ENCODE data around the gene MYBPH. TPM values are rescaled to one million over a fixed set of nuclear protein-coding genes. Genes with fewer than 3 reads are reported as not detected.
A peak's percentile ranks its signal among the peaks of the same experiment; 100 is the strongest.

MYBPH gene
- total RNA-seq, 1 experiment from 2014 or later, result not detected

DNA sequence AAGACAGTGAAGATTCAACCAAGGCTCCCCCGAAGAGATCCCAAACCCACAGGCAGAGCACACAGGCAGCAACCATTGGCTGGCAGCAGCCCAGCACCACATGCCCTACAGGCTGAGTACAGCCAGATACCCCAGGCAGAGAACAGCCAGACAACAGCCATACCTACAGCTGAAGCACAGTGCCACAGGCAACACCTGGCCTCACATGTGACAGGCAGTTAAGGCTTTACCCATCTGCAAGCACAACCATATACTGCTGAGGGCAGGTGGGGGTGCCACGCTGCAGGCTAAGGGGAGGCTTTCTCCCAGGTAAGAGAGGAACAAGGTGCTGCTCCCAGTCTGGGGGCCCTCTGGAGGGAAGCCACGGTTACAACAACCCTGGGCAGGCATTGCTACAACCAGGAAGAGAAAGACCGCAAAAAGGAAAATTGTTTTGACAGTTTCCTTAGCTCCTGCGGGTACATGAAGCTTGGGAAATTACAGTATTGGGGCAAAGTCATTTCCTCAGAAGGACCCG, 41.6 kb upstream of the MYBPH start:
- no peak for DNase-seq (ENCODE audit: low spot score)
- H3K36me3 ChIP-seq (ENCODE audit: insufficient read depth, low read length, poor library complexity, severe bottlenecking), result no peaks in the 10 kb centered on the region
- H3K9me3 ChIP-seq (ENCODE audit: low read depth, low read length, poor library complexity, severe bottlenecking), result no peaks in the 10 kb centered on the region
- H3K4me3 ChIP-seq (ENCODE audit: low read depth, low read length, poor library complexity, severe bottlenecking), result no peak overlapping the region
- ChIA-PET POLR2A (ENCODE audit: low non-redundant PET) (no interaction called here), CTCF (interaction anchor here (1.5 to 4.2 kb wide), 3 partner anchors 50 to 178 kb away, joined by 5 to 65 read pairs (median 21); no protein-coding TSS in a partner anchor)
- BruUV-seq (replicated peaks), result no TSS peak
- TF ChIP-seq, protein P1, sequence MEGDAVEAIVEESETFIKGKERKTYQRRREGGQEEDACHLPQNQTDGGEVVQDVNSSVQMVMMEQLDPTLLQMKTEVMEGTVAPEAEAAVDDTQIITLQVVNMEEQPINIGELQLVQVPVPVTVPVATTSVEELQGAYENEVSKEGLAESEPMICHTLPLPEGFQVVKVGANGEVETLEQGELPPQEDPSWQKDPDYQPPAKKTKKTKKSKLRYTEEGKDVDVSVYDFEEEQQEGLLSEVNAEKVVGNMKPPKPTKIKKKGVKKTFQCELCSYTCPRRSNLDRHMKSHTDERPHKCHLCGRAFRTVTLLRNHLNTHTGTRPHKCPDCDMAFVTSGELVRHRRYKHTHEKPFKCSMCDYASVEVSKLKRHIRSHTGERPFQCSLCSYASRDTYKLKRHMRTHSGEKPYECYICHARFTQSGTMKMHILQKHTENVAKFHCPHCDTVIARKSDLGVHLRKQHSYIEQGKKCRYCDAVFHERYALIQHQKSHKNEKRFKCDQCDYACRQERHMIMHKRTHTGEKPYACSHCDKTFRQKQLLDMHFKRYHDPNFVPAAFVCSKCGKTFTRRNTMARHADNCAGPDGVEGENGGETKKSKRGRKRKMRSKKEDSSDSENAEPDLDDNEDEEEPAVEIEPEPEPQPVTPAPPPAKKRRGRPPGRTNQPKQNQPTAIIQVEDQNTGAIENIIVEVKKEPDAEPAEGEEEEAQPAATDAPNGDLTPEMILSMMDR (conservative IDR thresholded peaks at IDR 0.05; ENCODE audit: low read depth, low read length), result no peak; the same call in 1 of the 2 replicates
- TF ChIP-seq EZH2 (IDR thresholded peaks at IDR 0.05; ENCODE audit: borderline replicate concordance, low read depth, low read length, poor library complexity, severe bottlenecking), result no peak
- H3K27ac ChIP-seq (ENCODE audit: low read depth, low read length, poor library complexity, severe bottlenecking), result no peak overlapping the region
- no peaks in the 10 kb centered on the region for H3K27me3 ChIP-seq (replicated peaks; ENCODE audit: insufficient read depth, low read depth, low read length, poor library complexity)
- intact Hi-C loops (cut with micrococcal nuclease; ENCODE audit: unreplicated experiment), result no loop called here
- H3K4me1 ChIP-seq (ENCODE audit: insufficient read depth, low read length, poor library complexity, severe bottlenecking), result no peaks in the 10 kb centered on the region

DNA sequence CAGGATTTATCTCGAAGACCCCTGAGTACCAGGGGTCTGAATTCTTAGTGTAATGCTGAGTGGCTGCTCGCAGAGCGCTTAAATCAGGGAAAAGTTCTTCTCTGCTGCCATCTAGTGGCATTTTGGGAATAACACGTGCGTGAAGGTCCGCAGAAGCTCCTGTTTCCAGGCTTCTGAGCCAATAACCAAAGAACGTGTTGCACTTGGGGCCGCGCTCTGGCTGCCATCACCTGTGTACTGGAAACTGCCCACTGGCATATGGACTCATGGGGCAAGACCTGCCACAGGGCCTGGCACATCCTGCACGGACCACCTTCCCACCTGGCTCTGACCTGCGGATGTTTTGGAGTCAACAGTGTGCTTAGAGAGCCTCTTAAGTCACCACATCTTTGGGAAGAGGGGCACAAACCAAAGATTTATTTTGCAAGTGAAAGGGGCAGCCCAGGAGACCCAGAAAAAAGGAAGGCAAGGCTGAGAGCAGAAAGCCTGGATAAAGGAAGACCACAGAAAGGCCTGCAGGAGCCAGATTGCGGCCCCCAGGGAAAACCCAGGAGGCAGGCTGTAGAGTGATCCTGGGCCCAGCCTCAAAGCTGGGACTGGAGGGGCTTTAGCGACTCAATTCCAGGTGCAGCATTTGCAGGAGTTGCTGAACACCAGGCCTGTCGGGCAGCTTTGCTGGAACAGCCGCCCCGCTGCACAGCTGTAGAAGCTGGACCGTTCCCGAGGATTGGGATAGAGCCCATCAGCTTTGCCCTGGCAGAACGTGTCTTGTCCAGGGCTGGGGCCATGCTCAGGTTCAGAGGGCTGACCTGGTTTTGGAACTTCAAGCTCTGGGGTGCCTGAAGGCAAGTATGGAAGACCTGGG, 40.9 kb upstream of the MYBPH start:
- CTCF ChIA-PET, result interaction anchor here (0.6 to 4.2 kb wide), 9 partner anchors 10 to 188 kb away, joined by 3 to 65 read pairs (median 3); no protein-coding TSS in a partner anchor
- POLR2A ChIA-PET (ENCODE audit: low non-redundant PET), result interaction anchor here (0.7 kb wide), 1 partner anchor 154 kb away, joined by 8 read pairs; no protein-coding TSS in a partner anchor
- H3K36me3 ChIP-seq (ENCODE audit: insufficient read depth, low read length, poor library complexity, severe bottlenecking), result no peaks in the 10 kb centered on the region
- H3K4me3 ChIP-seq (ENCODE audit: low read depth, low read length, poor library complexity, severe bottlenecking), result no peak overlapping the region
- no peaks in the 10 kb centered on the region for H3K4me1 ChIP-seq (ENCODE audit: insufficient read depth, low read length, poor library complexity, severe bottlenecking)
- intact Hi-C loops (cut with micrococcal nuclease; ENCODE audit: unreplicated experiment), result loop anchor here (1.0 kb wide), 2 partner anchors 98 to 177 kb away; no protein-coding TSS in a partner anchor
- BruUV-seq (replicated peaks), result no TSS peak
- TF ChIP-seq, protein P1 (conservative IDR thresholded peaks at IDR 0.05; ENCODE audit: low read depth, low read length), result peak; percentile 74
- no peak for TF ChIP-seq EZH2 (IDR thresholded peaks at IDR 0.05; ENCODE audit: borderline replicate concordance, low read depth, low read length, poor library complexity, severe bottlenecking)
- no peak overlapping the region for H3K27ac ChIP-seq (ENCODE audit: low read depth, low read length, poor library complexity, severe bottlenecking)
- no peaks in the 10 kb centered on the region for H3K9me3 ChIP-seq (ENCODE audit: low read depth, low read length, poor library complexity, severe bottlenecking)
- H3K27me3 ChIP-seq (replicated peaks; ENCODE audit: insufficient read depth, low read depth, low read length, poor library complexity), result no peaks in the 10 kb centered on the region
- peak; percentile 81 for DNase-seq (ENCODE audit: low spot score)

DNA sequence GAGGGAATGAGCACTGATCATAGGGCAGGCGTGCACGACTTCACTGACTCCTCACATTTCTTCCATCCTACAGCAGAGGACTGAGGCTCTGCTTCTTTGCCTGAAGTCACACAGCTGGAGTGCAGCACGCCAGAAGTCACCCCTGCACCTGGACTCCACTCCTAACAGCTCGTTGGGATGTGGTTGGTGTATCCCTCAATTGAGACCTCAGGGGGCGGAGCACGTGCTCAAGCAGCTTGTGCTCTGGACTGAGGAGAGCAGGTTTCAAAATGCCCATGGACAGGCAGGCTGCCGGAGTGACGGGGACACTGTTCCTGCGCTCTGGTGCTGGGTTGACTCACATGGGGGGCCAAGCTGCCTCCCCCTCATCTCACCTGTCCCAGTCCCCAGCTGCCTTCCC, 39.9 kb upstream of the MYBPH start:
- H3K27me3 ChIP-seq (replicated peaks; ENCODE audit: insufficient read depth, low read depth, low read length, poor library complexity), result no peaks in the 10 kb centered on the region
- no peaks in the 10 kb centered on the region for H3K9me3 ChIP-seq (ENCODE audit: low read depth, low read length, poor library complexity, severe bottlenecking)
- H3K36me3 ChIP-seq (ENCODE audit: insufficient read depth, low read length, poor library complexity, severe bottlenecking), result no peaks in the 10 kb centered on the region
- DNase-seq (ENCODE audit: low spot score), result no peak
- no peak overlapping the region for H3K27ac ChIP-seq (ENCODE audit: low read depth, low read length, poor library complexity, severe bottlenecking)
- TF ChIP-seq EZH2 (IDR thresholded peaks at IDR 0.05; ENCODE audit: borderline replicate concordance, low read depth, low read length, poor library complexity, severe bottlenecking), result no peak
- TF ChIP-seq, protein P1 (conservative IDR thresholded peaks at IDR 0.05; ENCODE audit: low read depth, low read length), result no peak
- intact Hi-C loops (cut with micrococcal nuclease; ENCODE audit: unreplicated experiment), result no loop called here
- H3K4me3 ChIP-seq (ENCODE audit: low read depth, low read length, poor library complexity, severe bottlenecking), result no peak overlapping the region
- POLR2A ChIA-PET (ENCODE audit: low non-redundant PET), result no interaction called here
- no TSS peak for BruUV-seq (replicated peaks)
- no peaks in the 10 kb centered on the region for H3K4me1 ChIP-seq (ENCODE audit: insufficient read depth, low read length, poor library complexity, severe bottlenecking)
- CTCF ChIA-PET, result interaction anchor here (0.6 to 4.2 kb wide), 8 partner anchors 9 to 187 kb away, joined by 3 to 65 read pairs (median 3); no protein-coding TSS in a partner anchor
